SK-N-SH (cell line): ENCODE results near the gene NEU2.

Experiments
- GABPA ChIP-seq: IDR thresholded peaks from 2 replicates; pipeline ENCODE4 v1.4.0; 2012; ENCODE audit warnings: low read depth, mild to moderate bottlenecking
- JUND ChIP-seq: IDR thresholded peaks from 2 replicates; pipeline ENCODE4 v1.4.0; 2012
- NFIC ChIP-seq: IDR thresholded peaks from 2 replicates; pipeline ENCODE4 v1.4.0; 2012; ENCODE audit warnings: borderline replicate concordance
- REST ChIP-seq: IDR thresholded peaks from 2 replicates; pipeline ENCODE4 v1.6.1; 2012; ENCODE audit warnings: mild to moderate bottlenecking, low read depth, low read length, moderate library complexity
- TAF1 ChIP-seq: IDR thresholded peaks from 2 replicates; pipeline ENCODE4 v1.6.1; 2012; ENCODE audit warnings: low read depth, mild to moderate bottlenecking, low read length, moderate library complexity, borderline replicate concordance
- TF ChIP-seq, protein P1 (sequence below): fragments of 200-600 bp; sonication (generic); IDR thresholded peaks from 2 replicates; pipeline ENCODE4 v1.6.1; 2017; ENCODE audit warnings: antibody characterized with exemption, mild to moderate bottlenecking, moderate library complexity

DNA sequence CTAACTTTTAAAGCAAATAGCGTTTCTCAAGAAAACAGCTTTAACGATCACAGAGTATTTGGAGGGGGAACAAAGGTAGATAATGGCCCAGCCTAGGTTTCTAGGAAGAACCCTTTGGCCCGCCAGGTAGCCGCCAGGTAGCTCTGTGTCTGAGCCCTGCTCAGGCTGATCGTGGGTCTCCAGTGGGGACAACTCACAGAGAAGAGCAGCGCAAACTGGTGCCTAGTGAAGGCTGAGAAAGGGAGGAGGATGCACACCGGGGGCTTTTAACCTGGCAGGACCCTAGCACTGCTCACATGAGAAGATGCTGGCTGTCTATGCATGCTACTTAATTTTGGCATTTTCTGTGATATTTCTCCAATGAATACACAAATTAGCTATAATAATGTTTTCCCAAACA is 25.2 kb upstream of the NEU2 start:
- TF ChIP-seq TAF1 (no peak), GABPA (no peak), REST (no peak), NFIC (no peak), JUND (no peak)
- TF ChIP-seq, protein P1, sequence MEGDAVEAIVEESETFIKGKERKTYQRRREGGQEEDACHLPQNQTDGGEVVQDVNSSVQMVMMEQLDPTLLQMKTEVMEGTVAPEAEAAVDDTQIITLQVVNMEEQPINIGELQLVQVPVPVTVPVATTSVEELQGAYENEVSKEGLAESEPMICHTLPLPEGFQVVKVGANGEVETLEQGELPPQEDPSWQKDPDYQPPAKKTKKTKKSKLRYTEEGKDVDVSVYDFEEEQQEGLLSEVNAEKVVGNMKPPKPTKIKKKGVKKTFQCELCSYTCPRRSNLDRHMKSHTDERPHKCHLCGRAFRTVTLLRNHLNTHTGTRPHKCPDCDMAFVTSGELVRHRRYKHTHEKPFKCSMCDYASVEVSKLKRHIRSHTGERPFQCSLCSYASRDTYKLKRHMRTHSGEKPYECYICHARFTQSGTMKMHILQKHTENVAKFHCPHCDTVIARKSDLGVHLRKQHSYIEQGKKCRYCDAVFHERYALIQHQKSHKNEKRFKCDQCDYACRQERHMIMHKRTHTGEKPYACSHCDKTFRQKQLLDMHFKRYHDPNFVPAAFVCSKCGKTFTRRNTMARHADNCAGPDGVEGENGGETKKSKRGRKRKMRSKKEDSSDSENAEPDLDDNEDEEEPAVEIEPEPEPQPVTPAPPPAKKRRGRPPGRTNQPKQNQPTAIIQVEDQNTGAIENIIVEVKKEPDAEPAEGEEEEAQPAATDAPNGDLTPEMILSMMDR, result no peak
